ENCODE data around the gene RBM15.

GRCh38 chr1:110341146-110341871 lies 2.1 kb downstream of the RBM15 start:
- no peak for TF ChIP-seq CTCF (IDR thresholded peaks at IDR 0.05)
- no peak for TF ChIP-seq ZFX (IDR thresholded peaks at IDR 0.05; ENCODE audit: borderline replicate concordance)
